Measurements from ENCODE around the gene CAPZB.

DNA sequence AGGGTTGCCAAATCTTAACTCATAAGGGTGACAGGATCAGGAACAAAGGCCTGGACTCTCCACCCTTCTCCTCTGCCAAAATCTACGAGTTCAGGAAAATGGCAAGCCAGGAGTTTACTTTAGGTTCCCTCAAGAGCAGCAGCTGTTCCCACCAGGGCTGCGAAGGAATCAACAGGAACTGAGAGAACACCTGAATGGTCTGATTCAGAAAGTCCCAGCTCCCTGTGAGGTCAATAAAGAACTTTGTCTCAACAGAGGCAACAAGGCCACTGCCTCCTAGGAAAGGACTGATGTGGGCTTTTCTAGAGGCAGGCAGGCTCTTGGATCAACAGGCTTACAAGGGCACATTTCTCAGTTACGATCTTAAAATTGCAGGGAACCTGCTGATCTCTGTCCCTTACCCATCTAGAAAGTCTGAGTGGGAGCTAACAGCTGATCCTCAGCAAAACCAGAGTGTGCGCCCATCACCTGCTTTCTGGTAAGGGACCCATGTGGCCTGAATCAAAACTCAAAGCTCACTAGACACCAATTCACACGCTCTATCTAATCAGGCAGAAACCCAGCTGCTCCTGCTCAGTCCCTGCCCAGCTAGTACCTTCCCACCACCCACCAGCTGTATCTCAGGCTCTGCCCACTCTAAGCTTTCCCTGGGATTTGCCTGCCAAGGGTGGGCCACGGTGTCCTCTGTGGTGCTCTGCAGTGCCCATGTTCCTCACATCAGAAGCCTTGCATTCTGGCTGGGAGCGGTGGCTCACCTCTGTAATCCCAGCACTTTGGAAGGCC, 83.1 kb downstream of the CAPZB start:
- TF ChIP-seq POLR2AphosphoS5 (IDR thresholded peaks at IDR 0.05; ENCODE audit: borderline replicate concordance, low read depth, low read length) (no peak), FOXP2 (optimal IDR thresholded peaks at IDR 0.05; ENCODE audit: control extremely low read depth, extremely low read length, insufficient read depth) (no peak), EZH2 (IDR thresholded peaks at IDR 0.05) (no peak)

Data from SK-N-MC (cell line).